ENCODE results near the gene LIPT2.
A peak's percentile ranks its signal among the peaks of the same experiment; 100 is the strongest.

Gene LIPT2

GRCh38 chr11:74492974-74493790 lies at the start of gene LIPT2:
LIPT2 (minus strand) TSS chr11:74493724; CDS start chr11:74493703, 21 bp downstream.
- peak; percentile 48; the same call in 1 of the 2 replicates for TF ChIP-seq TSHZ2 (CRISPR knock-in tag; IDR thresholded peaks at IDR 0.05)
- no peak for TF ChIP-seq RARB (CRISPR knock-in tag; IDR thresholded peaks at IDR 0.05)
- ATAC-seq = peak; percentile 99

GRCh38 chr11:74541466-74541865 lies 47.9 kb upstream of the LIPT2 start:
- TF ChIP-seq ESRRG (CRISPR knock-in tag; IDR thresholded peaks at IDR 0.05) = no peak
- TF ChIP-seq TSHZ2 (CRISPR knock-in tag; IDR thresholded peaks at IDR 0.05) = no peak
- no peak for TF ChIP-seq PPARA (CRISPR knock-in tag; IDR thresholded peaks at IDR 0.05; ENCODE audit: borderline replicate concordance)
- TF ChIP-seq TCF4 (CRISPR knock-in tag; IDR thresholded peaks at IDR 0.05; ENCODE audit: borderline replicate concordance) = no peak
- no peak for TF ChIP-seq GLIS3 (CRISPR knock-in tag; IDR thresholded peaks at IDR 0.05)
- ATAC-seq = no peak

GRCh38 chr11:74540270-74540669 lies 46.7 kb upstream of the LIPT2 start:
- no peak for TF ChIP-seq PATZ1 (CRISPR knock-in tag; IDR thresholded peaks at IDR 0.05; ENCODE audit: borderline replicate concordance)
- no peak for TF ChIP-seq CSDC2 (CRISPR knock-in tag; IDR thresholded peaks at IDR 0.05)
- no peak for TF ChIP-seq ZFP30 (CRISPR knock-in tag; IDR thresholded peaks at IDR 0.05)
- no peak for TF ChIP-seq OSR1 (CRISPR knock-in tag; IDR thresholded peaks at IDR 0.05)
- TF ChIP-seq BACH2 (CRISPR knock-in tag; IDR thresholded peaks at IDR 0.05; ENCODE audit: borderline replicate concordance) = no peak
- TF ChIP-seq SNAI2 (CRISPR knock-in tag; IDR thresholded peaks at IDR 0.05) = no peak
- no peak for TF ChIP-seq ZFP3 (CRISPR knock-in tag; IDR thresholded peaks at IDR 0.05)
- no peak for TF ChIP-seq ARNTL (CRISPR knock-in tag; IDR thresholded peaks at IDR 0.05; ENCODE audit: borderline replicate concordance, low read depth)
- no peak for TF ChIP-seq TCF4 (CRISPR knock-in tag; IDR thresholded peaks at IDR 0.05; ENCODE audit: borderline replicate concordance)
- TF ChIP-seq ZNF8 (CRISPR knock-in tag; IDR thresholded peaks at IDR 0.05) = no peak
- no peak for TF ChIP-seq ZNF565 (CRISPR knock-in tag; conservative IDR thresholded peaks at IDR 0.05; ENCODE audit: low read depth)
- TF ChIP-seq ZC3H10 (CRISPR knock-in tag; IDR thresholded peaks at IDR 0.05) = no peak
- no peak for TF ChIP-seq TOX (CRISPR knock-in tag; IDR thresholded peaks at IDR 0.05; ENCODE audit: borderline replicate concordance)
- no peak for TF ChIP-seq ISL1 (CRISPR knock-in tag; IDR thresholded peaks at IDR 0.05)
- no peak for TF ChIP-seq TSHZ2 (CRISPR knock-in tag; IDR thresholded peaks at IDR 0.05)
- TF ChIP-seq GLIS3 (CRISPR knock-in tag; IDR thresholded peaks at IDR 0.05) = no peak
- ATAC-seq = no peak

All from SK-N-SH treated with all-trans-retinoic acid at 6 μM for 48 hours (cell line).